Esophagus (tissue), 2 donors: ENCODE results near the gene LMBR1L. TPM values are rescaled to one million over a fixed set of nuclear protein-coding genes. Genes with fewer than 3 reads are reported as not detected.

Experiments
- H3K27ac ChIP-seq, 2 donors: one replicate each; pipeline ENCODE4 v1.5.1; 2013; ENCODE audit warnings: low read depth in 2 of 2, mild to moderate bottlenecking in 2 of 2, inconsistent platforms in 1 of 2, low read length in 1 of 2, moderate library complexity in 1 of 2
- H3K27me3 ChIP-seq, 2 donors: one replicate each; pipeline ENCODE4 v1.6.1; 2013; ENCODE audit warnings: low read length in 2 of 2, control low read depth in 1 of 2, mild to moderate bottlenecking in 1 of 2; ENCODE audit not compliant: insufficient read depth in 2 of 2, control insufficient read depth in 1 of 2
- H3K36me3 ChIP-seq, 2 donors: one replicate each; pipeline ENCODE4 v1.6.1; 2013; ENCODE audit warnings: low read length in 1 of 2; ENCODE audit not compliant: control insufficient read depth in 2 of 2, insufficient read depth in 2 of 2
- H3K4me1 ChIP-seq, 2 donors: one replicate each; pipeline ENCODE4 v1.6.1; 2013; ENCODE audit warnings: low read length in 1 of 2; ENCODE audit not compliant: control insufficient read depth in 2 of 2, insufficient read depth in 2 of 2
- H3K4me3 ChIP-seq, 2 donors: one replicate each; pipeline ENCODE4 v1.5.1; 2013; ENCODE audit warnings: low read length in 2 of 2, mild to moderate bottlenecking in 2 of 2, low read depth in 1 of 2, moderate library complexity in 1 of 2
- H3K9me3 ChIP-seq, 2 donors: one replicate each; pipeline ENCODE4 v1.6.1; 2013; ENCODE audit warnings: mild to moderate bottlenecking in 2 of 2, low read depth in 1 of 2, low read length in 1 of 2, moderate library complexity in 1 of 2; ENCODE audit not compliant: control insufficient read depth in 2 of 2, insufficient read depth in 1 of 2
- WGBS, 2 donors: extraction: QIAGEN DNeasy Blood & Tissue Kit; methylation state at CpG; one replicate each; pipeline ENCODE4 v1.1.7; 2013; 5-methylcytosine and 5-hydroxymethylcytosine counted together
- polyA plus RNA-seq, 2 donors: library from polyadenylated mRNA; stranded (reverse); fragments of 200-250 nt; gene quantifications; one replicate each; pipeline ENCODE4 v1.2.3, GENCODE V29; 2013
- donor health status: healthy with polysubstance abuse.
- donor health status: Bipolar disorder and iron deficiency.

Gene LMBR1L
- polyA plus RNA-seq, 2 donors = 28.3 to 36.2 TPM

DNA sequence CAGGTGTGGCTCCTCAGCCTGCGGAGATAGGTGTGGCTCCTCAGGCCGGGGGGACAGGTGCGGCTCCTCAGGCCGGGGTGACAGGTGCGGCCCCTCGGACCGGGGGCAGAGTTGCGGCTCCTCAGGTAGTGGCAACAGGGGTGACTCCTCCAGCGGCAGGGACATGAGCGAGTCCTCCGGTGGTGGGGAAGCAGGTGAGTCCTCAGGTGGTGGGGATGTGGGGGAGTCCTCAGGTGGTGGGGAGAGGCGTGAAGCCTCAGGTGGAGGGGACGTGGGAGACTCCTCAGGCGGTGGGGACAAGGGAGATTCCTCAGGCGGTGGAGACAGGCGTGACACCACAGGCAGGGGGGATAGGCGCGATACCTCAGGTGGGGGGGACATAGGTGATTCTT, 59.3 kb downstream of the LMBR1L start:
- Histone ChIP-seq H3K27ac (no peak overlapping the region), H3K9me3 (no peaks in the 10 kb centered on the region), H3K27me3 (no peaks in the 10 kb centered on the region), H3K4me3 (no peak overlapping the region), H3K4me1 (peaks cover 0 to 13% of the 10 kb centered on the region in 2 donors), H3K36me3 (peaks cover 25 to 71% of the 10 kb centered on the region in 2 donors)
- WGBS, 2 donors = 94 to 96% methylated on average over 18 of the region's 18 CpGs

- Histone ChIP-seq H3K4me1 (peaks cover 0 to 9% of the 10 kb centered on the region in 2 donors), H3K36me3 (peaks cover 31 to 77% of the 10 kb centered on the region in 2 donors), H3K4me3 (no peak overlapping the region), H3K27me3 (no peaks in the 10 kb centered on the region), H3K27ac (no peak overlapping the region), H3K9me3 (no peaks in the 10 kb centered on the region)
- 91 to 92% methylated on average over 13 of the region's 13 CpGs for WGBS, 2 donors
These were observed 59.9 kb downstream of the LMBR1L start for GRCh38 chr12:49050507-49051372.

- WGBS, 2 donors = 78 to 82% methylated on average over 20 of the region's 20 CpGs
- Histone ChIP-seq H3K4me3 (no peak overlapping the region), H3K4me1 (peaks cover 0 to 6% of the 10 kb centered on the region in 2 donors), H3K9me3 (no peaks in the 10 kb centered on the region), H3K27ac (no peak overlapping the region), H3K27me3 (no peaks in the 10 kb centered on the region), H3K36me3 (peaks cover 35 to 83% of the 10 kb centered on the region in 2 donors)
These were observed 61.0 kb downstream of the LMBR1L start for GRCh38 chr12:49049566-49050224.

DNA sequence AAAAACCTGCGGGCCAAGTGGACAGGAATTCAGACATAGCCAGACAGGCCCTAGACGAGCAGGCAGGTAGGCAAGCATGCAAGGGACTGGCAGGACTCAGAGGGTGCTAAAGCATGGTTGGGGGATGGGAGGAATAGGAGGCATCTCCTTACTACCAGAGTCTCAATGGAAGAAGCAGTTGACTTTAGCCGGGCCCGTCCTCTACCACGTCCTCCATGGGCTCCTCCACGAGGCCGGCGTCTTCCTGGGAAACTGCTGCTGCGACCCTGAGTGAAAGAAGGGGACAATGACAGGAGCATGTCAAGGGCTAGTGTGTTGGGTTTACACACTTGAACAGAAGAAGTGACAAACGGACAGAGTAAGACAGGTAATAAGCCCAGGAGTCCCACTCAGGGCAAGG, 61.7 kb downstream of the LMBR1L start:
- WGBS, 2 donors = 89 to 94% methylated on average over 10 of the region's 10 CpGs
- peaks cover 39 to 84% of the 10 kb centered on the region in 2 donors for H3K36me3 ChIP-seq
- H3K4me3 ChIP-seq = no peak overlapping the region
- H3K27me3 ChIP-seq = no peaks in the 10 kb centered on the region
- no peak overlapping the region for H3K27ac ChIP-seq
- H3K9me3 ChIP-seq = no peaks in the 10 kb centered on the region
- H3K4me1 ChIP-seq = peaks cover 0 to 6% of the 10 kb centered on the region in 2 donors

Other genes with a start within 250 kb of the LMBR1L start
- gene RND1, start 245.0 kb downstream of the LMBR1L start, polyA plus RNA-seq = 1 to 10 TPM; 2.6 to 3.9 TPM
- gene FKBP11, start 185.4 kb downstream of the LMBR1L start, polyA plus RNA-seq = 10 to 100 TPM; 20.4 to 28.3 TPM
- 10 to 100 TPM; 58.5 to 71.5 TPM for gene ARF3, start 153.4 kb downstream of the LMBR1L start, polyA plus RNA-seq
- gene WNT10B, start 139.1 kb downstream of the LMBR1L start, polyA plus RNA-seq = 1 to 10 TPM; 1.6 to 2.1 TPM
- gene WNT1, start 132.5 kb downstream of the LMBR1L start, polyA plus RNA-seq = under 1 TPM in 1 of 2 donors, not detected in 1; 0.05 TPM
- under 1 TPM; 0.12 to 0.29 TPM for gene DDN, start 111.5 kb downstream of the LMBR1L start, polyA plus RNA-seq
- 10 to 100 TPM; 52.5 to 54.7 TPM for gene PRKAG1, start 92.1 kb downstream of the LMBR1L start, polyA plus RNA-seq
- gene KMT2D, start 50.1 kb downstream of the LMBR1L start, polyA plus RNA-seq = 10 to 100 TPM; 13.2 to 46.6 TPM
- gene RHEBL1, start 40.9 kb downstream of the LMBR1L start, polyA plus RNA-seq = under 1 TPM; 0.24 to 0.39 TPM
- gene DHH, start 16.0 kb downstream of the LMBR1L start, polyA plus RNA-seq = under 1 TPM; 0.06 to 0.21 TPM
- 100 to 1,000 TPM; 255 to 693 TPM for gene TUBA1B, start 20.5 kb upstream of the LMBR1L start, polyA plus RNA-seq
- gene TUBA1A, start 78.2 kb upstream of the LMBR1L start, polyA plus RNA-seq = 10 to 100 TPM; 19.6 to 74.9 TPM
- gene TUBA1C, start 154.2 kb upstream of the LMBR1L start, polyA plus RNA-seq = 1,000 to 10,000 TPM in 1 of 2 donors, 100 to 1,000 TPM in 1; 299 to 1,124 TPM
- gene PRPH, start 184.3 kb upstream of the LMBR1L start, polyA plus RNA-seq = under 1 TPM; 0.28 to 0.45 TPM
- 10 to 100 TPM; 14.0 to 23.6 TPM for gene TROAP, start 212.4 kb upstream of the LMBR1L start, polyA plus RNA-seq
- not detected for gene C1QL4, start 226.3 kb upstream of the LMBR1L start, polyA plus RNA-seq
- gene DNAJC22, start 236.0 kb upstream of the LMBR1L start, polyA plus RNA-seq = under 1 TPM; 0.02 TPM